Keratinocyte (primary cell): ENCODE measurements around the gene MMAB. TPM values are rescaled to one million over a fixed set of nuclear protein-coding genes. Genes with fewer than 3 reads are reported as not detected.

ENCODE experiments used
- DNase-seq: peaks from one replicate; pipeline ENCODE4 v3.0.0-alpha.2; 2011; ENCODE audit warnings: low read depth, missing footprints, low spot score
- FAIRE-seq: peaks from 2 replicates; lab custom pipeline; 2011; peaks lifted over from hg19 to GRCh38; lab: Jason Lieb, UNC
- H2AFZ ChIP-seq: 2 replicates; pipeline ENCODE4 v1.6.0; 2012; ENCODE audit warnings: low read length, control low read depth, inconsistent platforms; ENCODE audit not compliant: control insufficient read depth
- H3K27ac ChIP-seq: 2 replicates; pipeline ENCODE4 v1.5.1; 2011; ENCODE audit warnings: low read length; ENCODE audit not compliant: control insufficient read depth, insufficient read depth
- H3K27me3 ChIP-seq: 3 replicates; pipeline ENCODE4 v1.6.0; 2011; ENCODE audit warnings: low read length; ENCODE audit not compliant: control insufficient read depth, insufficient read depth; ENCODE audit errors: extremely low read depth
- H3K36me3 ChIP-seq, 2 experiments: 2 replicates in 1 of 2; 3 replicates in 1 of 2; pipeline ENCODE4 v1.5.1; 2011; ENCODE audit warnings: low read length in 2 of 2, mild to moderate bottlenecking in 1 of 2; ENCODE audit not compliant: control insufficient read depth in 2 of 2, insufficient read depth in 2 of 2; ENCODE audit errors: extremely low read depth in 1 of 2
- H3K4me1 ChIP-seq: 3 replicates; pipeline ENCODE4 v1.5.1; 2011; ENCODE audit warnings: low read length; ENCODE audit not compliant: control insufficient read depth, insufficient read depth; ENCODE audit errors: extremely low read depth
- H3K4me2 ChIP-seq: 3 replicates; pipeline ENCODE4 v1.6.0; 2011; ENCODE audit warnings: low read depth, low read length; ENCODE audit not compliant: control insufficient read depth, insufficient read depth; ENCODE audit errors: extremely low read depth
- H3K4me3 ChIP-seq, 3 experiments: fragments of 200-600 bp in 1 of 3; sonication (generic) in 1 of 3; 2 replicates in 2 of 3; 3 replicates in 1 of 3; pipeline ENCODE4 v1.5.1; 2011 to 2016; ENCODE audit warnings: low read length in 3 of 3, mild to moderate bottlenecking in 3 of 3, control low read depth in 2 of 3, inconsistent platforms in 1 of 3, low read depth in 1 of 3, mixed read lengths in 1 of 3, mixed run types in 1 of 3, moderate library complexity in 1 of 3; ENCODE audit not compliant: control insufficient read depth in 2 of 3, insufficient read depth in 2 of 3; ENCODE audit errors: extremely low read depth in 1 of 3
- H3K79me2 ChIP-seq: 2 replicates; pipeline ENCODE4 v1.6.0; 2012; ENCODE audit warnings: low read length; ENCODE audit not compliant: control insufficient read depth, insufficient read depth
- H3K9ac ChIP-seq: 3 replicates; pipeline ENCODE4 v1.6.0; 2011; ENCODE audit warnings: low read length; ENCODE audit not compliant: control insufficient read depth, insufficient read depth; ENCODE audit errors: extremely low read depth
- H3K9me1 ChIP-seq: 3 replicates; pipeline ENCODE4 v1.6.0; 2011; ENCODE audit warnings: low read length; ENCODE audit not compliant: control insufficient read depth, insufficient read depth; ENCODE audit errors: extremely low read depth
- H3K9me3 ChIP-seq: 2 replicates; pipeline ENCODE4 v1.5.1; 2012; ENCODE audit warnings: low read depth, low read length; ENCODE audit not compliant: control insufficient read depth
- H4K20me1 ChIP-seq: 3 replicates; pipeline ENCODE4 v1.6.0; 2011; ENCODE audit warnings: low read length; ENCODE audit not compliant: control insufficient read depth, insufficient read depth; ENCODE audit errors: extremely low read depth
- CTCF ChIP-seq, 3 experiments: IDR thresholded peaks in 1 of 3; conservative IDR thresholded peaks in 1 of 3; optimal IDR thresholded peaks in 1 of 3; 2 replicates in 2 of 3; 3 replicates in 1 of 3; pipeline versions ENCODE3 to v1.5.1; 2011; ENCODE audit warnings: low read length in 3 of 3, mild to moderate bottlenecking in 3 of 3, moderate library complexity in 2 of 3, control low read depth in 1 of 3, inconsistent platforms in 1 of 3; ENCODE audit not compliant: insufficient read depth in 2 of 3; ENCODE audit errors: extremely low read depth in 1 of 3
- EZH2 ChIP-seq: IDR thresholded peaks from one replicate; pipeline ENCODE4 v1.6.1; 2012; ENCODE audit warnings: inconsistent platforms, mild to moderate bottlenecking, low read length, moderate library complexity
- dilution Hi-C: fragments of 300-500 bp; cut with MboI; formaldehyde crosslinking; loops from one replicate; pipeline ENCODE4 v1.7.0; 2020; ENCODE audit warnings: low sequenced_read_pairs; ENCODE audit not compliant: extremely low pct_ligation_motif_present
- polyA plus RNA-seq, 5 experiments: library from polyadenylated mRNA; depleted of rRNA in 3 of 5; stranded (reverse) in 3 of 5; stranded (forward) in 1 of 5; unstranded in 1 of 5; fragments of >200 nt; gene quantifications; 1 replicate in 1 of 5; 2 replicates in 3 of 5; 3 replicates in 1 of 5; pipeline versions ENCODE4 v1.2.1 to v1.2.3, GENCODE V29; 2011 to 2012; ENCODE audit warnings: missing spikeins in 2 of 5, low read depth in 1 of 5, low replicate concordance in 1 of 5

MMAB gene
- polyA plus RNA-seq, 1 donor (not counting 4 experiments of a cell fraction or from before 2014, with no cell fraction given) = 30.6 TPM

- Histone ChIP-seq H3K9me3 (no peaks in the 10 kb centered on the region), H2AFZ (no peak overlapping the region), H3K79me2 (no peaks in the 10 kb centered on the region), H3K4me2 (no peak overlapping the region), H3K36me3 (no peaks in the 10 kb centered on the region), H3K4me1 (peaks cover 15% of the 10 kb centered on the region), H4K20me1 (no peaks in the 10 kb centered on the region), H3K9ac (no peak overlapping the region), H3K4me3 (no peak overlapping the region), H3K27ac (no peak overlapping the region), H3K9me1 (no peaks in the 10 kb centered on the region), H3K27me3 (peaks cover 46% of the 10 kb centered on the region)
- DNase-seq = no peak
- dilution Hi-C loops = loop anchor here (25.0 kb wide), 1 partner anchor 238 kb away; no protein-coding TSS in a partner anchor
- TF ChIP-seq CTCF (optimal IDR thresholded peaks at IDR 0.05 in 1 of 3, IDR thresholded peaks at IDR 0.05 in 1 of 3, conservative IDR thresholded peaks at IDR 0.05 in 1 of 3; ENCODE audit: extremely low read depth in 1 of 3, insufficient read depth in 2 of 3, low read length in 3 of 3) (no peak), EZH2 (no peak)
- FAIRE-seq = no peak
These were observed 23.6 kb downstream of the MMAB start for GRCh38 chr12:109549613-109550270.

GRCh38 chr12:109548258-109548657 lies 25.0 kb downstream of the MMAB start:
- Histone ChIP-seq H4K20me1 (no peaks in the 10 kb centered on the region), H3K9ac (no peak overlapping the region), H2AFZ (no peak overlapping the region), H3K27ac (no peak overlapping the region), H3K9me3 (no peaks in the 10 kb centered on the region), H3K79me2 (no peaks in the 10 kb centered on the region), H3K4me1 (peaks cover 17% of the 10 kb centered on the region), H3K4me2 (no peak overlapping the region), H3K36me3 (no peaks in the 10 kb centered on the region), H3K4me3 (no peak overlapping the region), H3K9me1 (no peaks in the 10 kb centered on the region), H3K27me3 (peaks cover 32% of the 10 kb centered on the region)
- dilution Hi-C loops = loop anchor here (25.0 kb wide), 1 partner anchor 239 kb away; no protein-coding TSS in a partner anchor
- no peak for DNase-seq
- TF ChIP-seq CTCF (optimal IDR thresholded peaks at IDR 0.05 in 1 of 3, IDR thresholded peaks at IDR 0.05 in 1 of 3, conservative IDR thresholded peaks at IDR 0.05 in 1 of 3; ENCODE audit: extremely low read depth in 1 of 3, insufficient read depth in 2 of 3, low read length in 3 of 3) (no peak), EZH2 (no peak)
- no peak for FAIRE-seq
